DMS 273 treated with DMSO at 0.1 percent for 48 hours (cell line): ENCODE data around the gene ACTRT2.

Source experiments
- DNase-seq: peaks from one replicate; lab custom pipeline; 2025; lab: John Stamatoyannopoulos, UW

ACTRT2 gene

DNA sequence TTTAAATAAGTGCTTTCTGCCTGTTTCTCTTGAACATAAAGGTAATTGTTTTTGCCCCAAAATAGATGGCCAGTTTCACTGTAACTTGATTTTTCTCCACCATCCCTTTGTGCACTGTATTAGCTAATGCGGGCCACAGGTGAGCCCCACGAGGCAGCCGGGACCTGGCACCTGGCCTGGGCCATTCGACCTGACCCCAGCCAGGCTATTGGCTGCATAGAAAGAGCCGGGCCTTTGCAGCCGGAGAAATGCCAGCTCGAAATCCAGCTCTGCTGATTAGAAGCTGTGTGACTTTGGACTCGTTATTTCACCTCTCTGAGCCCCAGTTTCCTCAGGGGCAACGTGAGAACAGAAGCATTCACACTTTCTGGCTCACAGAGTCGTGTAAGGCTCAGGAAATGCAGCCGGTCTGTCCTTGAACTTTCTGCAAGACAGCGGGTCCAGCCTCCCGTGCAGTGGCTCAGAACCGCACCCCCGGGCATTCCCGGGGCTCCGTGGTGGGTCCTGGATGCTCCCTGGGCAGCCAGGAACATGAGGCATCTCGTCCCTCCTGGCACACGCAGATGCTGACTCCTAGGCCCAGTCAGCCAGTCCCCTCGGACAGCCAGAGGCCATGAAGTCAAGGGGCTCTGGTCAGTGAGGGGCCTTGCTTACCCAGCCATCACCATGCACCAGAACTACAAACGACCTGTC is 37.4 kb upstream of the ACTRT2 start:
- DNase-seq: no peak

DNA sequence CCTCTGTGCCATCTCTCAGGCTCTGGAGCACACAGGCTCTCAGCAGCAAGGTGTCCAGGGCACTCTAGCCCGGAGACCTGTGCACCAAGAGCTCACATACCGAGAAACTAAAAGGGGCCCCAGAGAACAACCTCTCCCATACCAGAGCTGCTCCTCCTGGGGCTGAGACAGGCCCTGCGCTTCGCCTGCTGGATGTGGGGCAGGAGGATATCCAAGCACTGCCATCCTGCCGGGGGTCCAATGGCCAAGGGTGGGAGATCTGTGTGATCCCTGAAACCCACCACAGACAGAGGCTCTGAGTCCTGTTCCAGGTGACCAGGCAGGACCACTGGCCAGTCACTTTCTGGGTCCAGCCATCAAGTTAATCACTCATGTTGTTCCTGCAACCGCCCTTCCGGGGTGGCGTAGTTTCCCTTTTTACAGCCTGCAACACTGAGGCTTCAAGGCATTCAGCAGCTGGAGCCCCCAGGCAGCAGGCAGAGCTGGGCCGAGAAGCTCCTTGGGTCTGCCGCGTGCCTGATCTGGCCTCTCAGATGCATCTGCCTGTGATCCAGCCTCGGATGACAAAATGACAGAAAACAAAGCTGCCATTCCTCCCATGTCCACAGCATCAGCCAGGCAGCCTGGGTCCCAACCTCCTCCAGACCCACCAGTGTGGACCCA is 36.7 kb upstream of the ACTRT2 start:
- DNase-seq: no peak

DNA sequence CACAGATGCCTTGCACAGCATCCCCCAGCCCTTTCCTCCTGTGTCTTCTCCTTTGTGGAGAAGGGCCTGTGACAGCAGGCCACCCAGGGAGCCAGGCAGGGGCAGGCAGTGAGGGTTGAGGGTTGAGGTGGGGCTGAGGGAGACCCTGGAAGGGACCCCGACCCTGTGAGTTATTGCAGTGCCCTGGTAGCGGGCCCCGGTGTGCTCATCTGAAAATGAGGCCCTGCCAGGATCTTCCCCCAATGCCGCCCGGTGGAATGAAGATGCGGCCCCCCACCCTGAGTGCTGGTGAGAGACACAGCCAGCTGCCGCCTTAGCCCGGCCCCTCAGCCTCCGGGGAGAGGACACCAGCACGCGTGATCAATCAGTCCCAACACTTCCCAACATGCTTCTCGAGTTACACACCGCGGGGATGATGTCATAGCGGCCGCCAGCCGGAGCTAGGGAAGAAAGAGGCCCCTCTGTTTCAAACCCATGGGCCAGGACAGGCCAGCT is 36.2 kb upstream of the ACTRT2 start:
- no peak for DNase-seq

DNA sequence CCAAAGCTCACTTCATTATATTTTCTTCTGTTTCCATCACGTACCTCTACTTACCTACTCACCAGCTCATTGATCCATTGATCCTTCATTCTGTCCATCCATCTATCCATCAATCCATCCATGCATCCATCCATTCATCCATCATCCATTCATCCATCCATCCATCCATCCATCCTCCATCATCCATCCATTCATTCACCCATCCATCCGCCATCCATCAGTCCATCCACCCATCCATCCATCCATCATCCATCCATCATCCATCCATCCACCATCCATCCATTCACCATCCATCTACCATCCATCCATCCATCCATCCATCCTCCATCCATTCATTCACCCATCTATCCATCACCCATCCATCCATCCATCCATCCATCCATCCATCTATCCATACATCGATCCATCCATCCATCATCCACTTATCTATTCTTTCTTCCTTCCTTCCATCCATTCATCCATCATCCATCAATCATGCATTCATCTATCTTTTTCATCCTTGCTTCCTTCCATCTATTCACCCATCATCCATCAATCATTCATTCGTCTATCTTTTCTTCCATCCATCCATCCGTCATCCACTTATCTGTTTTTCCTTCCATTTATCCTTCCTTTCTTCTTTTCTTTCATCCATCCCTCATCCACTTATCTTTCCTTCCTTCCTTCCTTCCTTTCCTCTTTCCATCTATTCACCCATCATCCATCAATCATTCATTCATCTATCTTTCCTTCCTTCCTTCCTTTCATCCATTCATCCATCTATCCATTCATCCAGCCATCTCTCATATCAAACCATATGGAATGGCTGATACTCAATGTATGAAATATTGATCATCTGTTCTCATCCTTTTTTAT is 35.3 kb upstream of the ACTRT2 start:
- no peak for DNase-seq

DNA sequence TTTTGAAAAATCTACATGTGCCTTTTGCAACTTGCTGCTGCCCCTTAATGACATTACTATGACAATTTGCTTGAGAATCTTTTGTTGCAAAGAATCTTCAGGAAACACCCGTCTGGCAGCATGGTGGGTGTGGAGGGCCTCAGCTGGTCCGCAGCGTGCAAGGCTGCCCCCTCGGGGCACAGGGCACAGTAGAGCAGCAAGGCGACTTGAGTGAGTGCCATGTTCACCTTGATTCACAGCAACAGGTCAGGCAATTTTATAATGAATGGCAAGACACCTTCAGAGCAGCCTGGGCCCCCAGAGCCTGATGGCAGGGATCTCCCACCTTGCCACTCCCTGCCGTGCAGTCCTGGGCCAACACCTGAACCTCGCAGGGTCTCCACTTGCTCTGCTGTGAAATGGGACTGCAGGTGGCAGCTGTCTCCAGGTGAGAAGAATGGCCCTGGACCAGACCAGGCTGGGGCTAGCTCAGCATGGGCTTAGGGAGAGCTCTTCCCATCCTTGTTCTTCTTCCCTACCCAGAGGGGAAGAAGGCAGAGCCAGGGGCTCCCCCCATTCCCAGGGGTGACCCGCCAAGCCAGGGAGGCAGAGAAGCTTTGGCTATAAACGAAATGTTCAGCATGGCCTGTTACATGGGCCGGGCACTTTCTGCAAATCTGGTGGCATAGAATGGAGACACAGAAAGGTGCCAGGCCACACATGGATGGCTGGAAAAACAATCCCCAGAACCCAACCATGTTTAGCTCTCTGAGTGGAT is 34.5 kb upstream of the ACTRT2 start:
- no peak for DNase-seq

DNA sequence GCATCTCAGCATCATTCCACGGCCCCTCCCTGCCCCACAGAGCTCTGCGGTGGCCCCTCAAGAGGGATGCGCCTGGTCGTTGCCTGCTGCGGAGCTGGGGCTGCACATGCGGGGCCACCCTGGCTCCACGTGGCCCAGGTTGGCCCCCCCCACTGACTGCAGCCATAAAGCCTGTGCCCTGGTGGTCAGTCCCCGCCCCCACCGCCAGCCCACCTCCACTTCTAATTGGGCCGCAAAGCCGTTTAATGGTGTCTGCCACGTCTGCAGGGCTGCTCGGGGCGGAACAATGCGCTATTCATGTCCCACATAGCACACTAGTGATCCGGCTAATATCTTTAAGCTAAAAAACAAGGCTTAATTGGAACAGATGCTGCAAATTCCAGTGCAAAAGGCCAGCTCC is 33.5 kb upstream of the ACTRT2 start:
- DNase-seq: no peak

DNA sequence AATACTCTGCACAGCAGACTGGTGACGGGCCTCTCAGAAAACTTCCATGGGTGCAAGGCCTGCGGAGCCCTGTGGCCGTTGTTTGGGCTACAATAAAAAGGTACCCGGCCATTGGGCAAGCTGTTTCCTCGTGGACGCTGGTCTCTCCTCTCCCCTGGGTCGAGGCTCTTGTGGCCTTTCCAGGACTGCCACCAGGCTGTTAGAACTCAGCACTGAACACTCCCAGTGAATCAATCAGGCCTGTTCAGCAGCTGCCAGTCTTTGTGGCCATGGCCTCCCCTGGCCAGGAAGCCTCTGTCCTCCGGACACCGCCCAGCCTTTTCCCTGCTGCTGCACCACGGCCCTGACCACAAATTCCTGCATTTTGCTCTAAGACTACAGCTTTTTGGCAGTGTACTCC is 33.0 kb upstream of the ACTRT2 start:
- DNase-seq: no peak

DNA sequence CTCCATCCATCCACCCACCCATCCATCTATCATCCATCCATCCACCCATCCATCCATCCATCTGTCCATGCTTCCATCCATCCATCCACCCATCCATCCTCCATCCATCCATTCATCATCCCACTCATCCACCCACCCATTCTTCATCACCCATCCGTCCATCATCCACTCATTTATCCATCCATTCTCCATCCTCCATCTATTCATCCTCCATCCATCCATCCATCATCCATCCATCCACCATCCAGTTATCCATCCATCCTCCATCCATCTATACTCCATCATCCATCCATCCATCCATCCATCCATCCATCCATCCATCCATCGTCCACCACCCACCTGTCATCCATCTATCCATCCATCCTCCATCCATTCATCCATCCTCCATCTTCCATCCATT is 32.1 kb upstream of the ACTRT2 start:
- DNase-seq: no peak

DNA sequence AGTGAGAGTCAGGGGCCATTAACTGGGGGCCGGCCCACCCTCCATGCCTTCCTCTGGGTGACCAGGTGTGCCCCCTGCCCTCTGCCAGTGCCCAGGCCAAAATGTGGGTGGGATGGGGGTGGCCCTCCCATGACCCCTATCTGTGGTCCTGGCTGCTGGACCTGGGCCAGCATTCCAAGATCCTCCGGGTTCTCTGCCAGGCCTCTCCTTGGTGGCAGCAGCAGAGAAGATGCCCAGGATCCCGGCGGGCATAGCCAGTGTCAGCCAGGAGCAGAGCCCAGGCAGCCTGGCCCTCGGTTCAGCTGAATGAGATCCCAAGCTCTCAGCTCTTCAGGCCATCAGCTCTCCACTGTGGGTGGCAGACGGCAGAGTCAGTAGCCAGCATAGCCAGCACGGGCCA is 31.3 kb upstream of the ACTRT2 start:
- DNase-seq: no peak

DNA sequence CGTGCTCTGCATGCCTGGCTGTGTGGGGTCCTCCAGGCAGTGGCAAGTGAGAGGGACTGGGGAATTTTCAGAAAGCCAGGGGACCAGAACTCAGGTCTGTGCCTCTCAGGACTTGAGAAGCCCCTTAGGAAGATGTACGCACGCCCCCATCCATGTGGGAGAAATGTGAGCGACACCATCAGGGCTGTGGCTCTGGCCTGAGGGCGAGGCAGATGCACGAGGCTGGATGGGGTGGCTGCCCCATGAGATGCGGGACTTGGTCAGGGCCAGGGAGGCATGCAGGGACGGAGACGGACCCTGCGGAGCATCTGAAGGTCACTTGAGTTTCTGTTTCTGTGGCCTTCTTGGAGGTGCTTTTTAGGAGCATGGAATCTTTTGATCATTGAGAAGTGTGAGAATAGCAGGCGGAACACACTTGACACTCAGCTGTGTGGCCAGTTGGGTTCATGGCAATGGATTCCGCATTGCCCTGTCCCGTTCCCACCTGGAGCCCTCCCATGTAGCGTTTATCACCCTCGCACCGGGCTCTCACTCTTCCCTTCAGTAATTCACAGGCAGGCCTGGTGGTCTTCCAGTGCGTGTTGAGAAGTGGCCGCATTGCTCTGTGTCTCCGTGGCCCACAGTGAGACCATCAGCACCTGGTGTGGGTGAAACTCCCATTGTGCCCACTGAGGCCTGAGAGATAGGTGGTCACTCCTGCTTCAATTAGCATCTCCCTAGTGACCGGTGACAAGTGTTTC is 30.7 kb upstream of the ACTRT2 start:
- no peak for DNase-seq

DNA sequence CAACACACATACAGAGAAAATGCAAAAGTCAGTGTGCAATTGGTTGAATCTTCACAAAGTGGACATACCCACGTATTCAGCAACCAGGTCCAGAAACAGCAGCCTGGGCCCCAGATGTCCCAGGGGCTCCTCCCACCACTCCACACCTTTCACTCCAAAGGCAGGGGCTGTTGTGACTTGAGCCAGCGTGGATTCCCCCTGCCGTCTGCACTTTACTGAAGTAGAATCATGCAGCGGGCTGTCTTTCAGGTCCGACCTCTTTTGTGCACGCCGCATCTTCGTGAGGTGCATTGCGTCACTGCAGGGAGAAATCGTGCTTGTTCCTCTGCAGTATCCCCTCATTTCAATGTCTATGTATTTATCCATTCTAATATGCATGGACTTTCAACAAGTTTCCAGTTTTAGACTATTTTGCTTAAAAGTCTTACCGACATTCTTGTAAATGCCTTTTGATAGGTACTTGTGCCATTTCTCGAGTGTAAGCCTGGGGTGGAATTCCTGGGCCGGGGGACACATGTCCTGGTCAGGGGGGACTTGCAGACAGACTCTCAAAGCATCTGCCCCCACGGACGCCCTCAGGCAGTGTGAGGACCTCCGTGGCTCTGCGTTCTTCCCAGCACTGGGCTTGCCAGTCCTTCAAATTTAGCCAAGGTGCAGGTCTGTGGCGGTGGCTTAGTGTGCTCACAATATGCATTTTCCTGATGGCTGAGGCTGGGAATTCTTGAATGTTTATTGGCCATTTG is 29.3 kb upstream of the ACTRT2 start:
- DNase-seq: no peak

DNA sequence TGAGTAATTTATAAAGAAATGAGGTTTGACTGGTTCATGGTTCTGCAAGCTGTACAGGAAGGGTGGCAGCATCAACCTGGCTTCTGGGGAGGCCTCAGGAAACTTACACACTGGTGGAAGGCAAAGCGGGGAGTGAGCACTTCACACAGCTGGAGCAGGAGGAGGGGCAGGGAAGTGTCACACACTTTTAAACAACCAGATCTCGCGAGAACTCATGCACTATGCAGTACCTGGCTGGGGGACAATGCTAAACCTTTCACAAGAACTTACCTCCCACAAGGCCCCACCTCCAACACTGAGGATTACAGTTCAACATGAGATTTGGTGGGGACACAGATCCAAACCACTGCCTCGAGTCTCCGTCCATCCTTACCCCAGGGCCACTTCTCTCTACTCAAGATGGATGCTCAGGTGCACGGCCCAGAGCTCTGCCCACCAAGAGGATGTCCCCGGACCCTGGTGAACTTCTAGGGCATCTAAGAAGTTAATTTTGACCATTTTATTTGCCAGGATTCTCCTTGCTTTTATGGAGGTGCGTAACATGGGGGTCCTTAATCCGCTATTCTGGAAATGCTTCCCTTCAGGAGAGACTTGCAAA is 22.7 kb upstream of the ACTRT2 start:
- no peak for DNase-seq

DNA sequence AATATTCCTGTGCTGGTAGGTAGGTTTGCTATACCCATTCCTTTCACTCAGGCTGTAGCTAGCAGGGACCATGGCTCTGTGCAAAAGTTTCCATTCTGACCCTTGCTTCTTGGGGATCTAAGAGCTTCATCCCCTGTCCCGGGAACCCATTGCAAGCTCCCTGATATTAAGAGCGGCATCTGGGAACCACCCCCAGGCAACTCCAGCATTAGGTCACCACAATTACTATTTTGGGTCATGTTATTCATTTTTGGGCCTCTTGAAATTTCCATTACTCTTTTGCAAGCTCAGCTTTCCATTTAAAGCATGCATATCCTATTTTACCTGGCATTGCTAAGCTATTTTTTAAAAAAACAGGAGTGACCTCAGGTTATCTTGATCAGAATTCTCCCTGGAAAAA is 22.1 kb upstream of the ACTRT2 start:
- DNase-seq: no peak

DNA sequence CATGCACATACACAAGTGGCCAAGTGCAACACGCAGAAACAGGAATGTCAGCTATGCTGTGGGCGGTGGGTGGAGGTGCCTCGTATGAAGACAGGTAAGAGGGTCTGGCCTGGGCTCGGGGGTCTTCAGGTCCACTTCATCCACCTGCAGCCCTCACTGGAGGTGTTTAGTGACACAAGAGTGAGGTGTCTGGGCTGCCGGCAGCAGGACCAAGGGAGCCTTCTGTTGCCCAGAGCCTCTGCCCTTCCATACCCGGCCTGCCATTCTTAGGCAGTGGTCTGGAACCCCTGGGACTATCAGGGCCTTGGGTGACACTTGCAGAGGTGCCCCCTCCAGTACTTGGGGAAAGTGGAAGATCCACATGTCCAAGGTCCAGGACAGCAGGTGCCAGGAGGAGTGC is 21.7 kb upstream of the ACTRT2 start:
- DNase-seq: no peak

DNA sequence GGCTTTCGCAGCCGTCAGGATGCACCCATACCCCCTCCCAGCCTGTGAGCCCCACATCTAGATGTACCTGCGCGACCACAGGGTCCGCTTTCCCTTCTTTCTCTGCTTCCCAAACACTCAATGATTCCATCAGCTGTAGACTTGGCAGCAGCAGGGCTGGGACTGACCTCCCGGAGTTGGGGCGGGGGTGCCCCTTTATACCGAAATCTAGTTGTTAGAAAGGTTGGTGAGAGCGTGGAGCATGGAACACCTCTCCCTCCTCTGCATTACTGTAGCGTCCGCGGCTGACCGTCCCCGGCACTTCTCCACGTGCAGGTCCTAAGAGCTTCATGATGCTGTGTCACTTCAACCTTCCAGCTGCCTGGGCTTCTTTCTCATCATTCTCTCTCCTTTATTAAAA is 21.1 kb upstream of the ACTRT2 start:
- no peak for DNase-seq

DNA sequence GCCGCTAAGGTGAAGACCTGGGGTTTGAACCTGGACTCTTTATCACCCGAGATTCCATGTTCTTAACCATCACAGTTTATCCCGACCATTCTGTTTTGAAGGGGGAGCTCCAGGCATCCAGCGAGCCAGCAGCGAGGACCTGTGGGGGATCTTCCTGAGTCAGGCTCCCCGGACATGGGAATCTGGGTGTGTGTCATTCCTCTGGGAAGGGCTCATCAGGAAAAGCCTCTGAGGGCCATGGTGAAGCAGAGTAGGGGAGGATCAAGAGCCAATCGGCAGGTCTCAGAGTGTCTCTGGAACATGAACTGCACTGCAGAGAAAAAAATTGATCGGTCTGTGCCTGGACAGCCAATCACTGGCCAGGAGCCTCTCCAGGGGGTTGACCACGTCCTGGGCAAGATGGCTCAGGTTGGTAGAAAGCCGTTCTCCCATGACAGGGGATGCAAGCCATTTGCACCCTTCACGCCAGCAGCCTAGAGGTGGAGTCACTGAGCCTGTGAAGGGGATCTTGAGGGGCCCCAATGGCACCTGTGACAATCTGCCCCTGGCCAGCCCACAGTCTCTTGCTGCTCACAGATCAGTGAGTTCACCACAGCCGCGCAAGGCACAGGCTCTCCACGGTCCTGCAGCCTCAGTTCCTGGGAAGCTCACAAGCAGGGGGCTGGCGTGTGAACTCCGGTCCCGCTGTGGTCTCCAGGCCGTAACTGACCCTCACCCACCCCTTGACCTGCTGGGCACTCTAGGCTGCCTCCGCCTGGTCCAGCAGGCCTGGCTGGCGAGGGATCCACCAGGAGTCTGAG is 20.4 kb upstream of the ACTRT2 start:
- DNase-seq: no peak

DNA sequence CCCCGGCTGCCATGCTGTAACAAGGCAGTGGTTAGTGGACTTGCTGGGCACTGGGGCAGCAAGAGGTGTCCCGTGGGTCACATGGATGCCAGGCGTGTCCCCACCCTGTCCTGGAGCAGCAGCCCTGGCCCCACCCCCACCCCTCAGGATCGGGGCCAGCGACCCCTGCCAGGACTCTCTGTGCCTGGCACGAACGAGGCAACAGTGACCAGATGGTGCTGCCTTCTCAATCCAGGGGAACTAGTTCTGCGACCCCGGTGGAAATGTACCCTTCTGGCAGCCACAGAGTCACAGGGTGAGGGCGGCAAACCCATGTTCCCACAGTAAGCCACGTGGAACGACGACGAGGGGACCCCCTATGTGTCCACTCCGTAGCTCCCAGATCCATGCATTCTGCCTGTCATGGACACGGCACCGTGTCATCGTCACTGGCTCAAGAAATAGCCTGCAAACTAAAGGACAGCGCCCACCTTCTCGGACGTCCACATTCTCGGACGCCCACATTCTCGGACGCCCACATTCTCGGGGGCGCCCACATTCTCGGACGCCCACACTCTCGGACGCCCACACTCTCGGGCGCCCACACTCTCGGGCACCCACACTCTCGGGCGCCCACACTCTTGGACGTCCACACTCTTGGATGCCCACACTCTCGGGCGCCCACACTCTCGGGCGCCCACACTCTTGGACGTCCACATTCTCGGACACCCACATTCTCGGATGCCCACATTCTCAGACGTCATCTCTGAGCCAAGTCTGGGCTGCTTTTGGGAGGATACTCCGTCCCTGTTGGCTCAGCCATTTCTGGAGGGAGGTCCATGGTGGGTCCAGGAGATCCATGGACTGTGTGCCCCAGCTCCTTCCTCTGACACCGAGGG is 19.6 kb upstream of the ACTRT2 start:
- no peak for DNase-seq

DNA sequence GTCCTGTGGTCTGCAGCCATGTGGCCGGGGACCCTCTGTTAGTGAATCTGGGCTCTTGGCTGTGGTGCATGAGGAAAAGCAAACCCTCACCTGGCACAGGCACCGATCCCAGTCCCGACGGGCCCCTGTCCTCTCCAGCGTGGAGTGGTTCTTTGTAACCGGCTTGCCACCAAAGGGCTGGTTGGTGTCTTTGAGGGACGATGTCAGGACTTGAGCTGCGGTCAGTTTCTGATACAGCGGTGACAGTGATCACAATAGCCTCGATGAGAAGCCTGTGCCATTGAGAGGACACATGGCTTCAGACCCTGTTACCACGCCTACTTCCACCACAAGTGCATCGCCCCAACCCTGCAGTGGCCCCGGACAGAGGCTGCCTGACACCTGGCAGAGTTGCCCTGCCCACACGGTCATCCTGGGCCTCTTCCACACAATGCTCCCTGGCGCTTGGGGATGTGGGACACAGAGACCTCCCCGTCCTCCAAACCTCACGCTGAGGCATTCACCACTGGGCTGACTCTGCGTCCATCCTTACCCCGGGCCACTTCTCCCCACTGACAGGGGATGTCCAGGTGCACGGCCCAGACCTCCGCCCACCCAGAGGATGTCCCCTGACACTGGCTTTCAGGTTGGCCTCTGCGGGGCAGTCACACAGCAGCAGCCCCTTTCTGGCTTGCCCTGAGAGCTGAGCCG is 18.8 kb upstream of the ACTRT2 start:
- DNase-seq: no peak
